HG02970 (cell line): ENCODE results near the gene STAC2.
"Not testable (repeated sequence)": the region's sequence is repeated elsewhere in the genome, so short reads cannot be mapped to it uniquely, and the experiment has no call there.

ENCODE experiments used
- ATAC-seq: cut with Tn5 transposase; IDR thresholded peaks from one replicate; pipeline ENCODE4 v1.9.1; 2021; ENCODE audit warnings: mild to moderate bottlenecking, moderate library complexity, moderate number of reproducible peaks; ENCODE audit not compliant: unreplicated experiment, low FRiP score

The STAC2 gene

DNA sequence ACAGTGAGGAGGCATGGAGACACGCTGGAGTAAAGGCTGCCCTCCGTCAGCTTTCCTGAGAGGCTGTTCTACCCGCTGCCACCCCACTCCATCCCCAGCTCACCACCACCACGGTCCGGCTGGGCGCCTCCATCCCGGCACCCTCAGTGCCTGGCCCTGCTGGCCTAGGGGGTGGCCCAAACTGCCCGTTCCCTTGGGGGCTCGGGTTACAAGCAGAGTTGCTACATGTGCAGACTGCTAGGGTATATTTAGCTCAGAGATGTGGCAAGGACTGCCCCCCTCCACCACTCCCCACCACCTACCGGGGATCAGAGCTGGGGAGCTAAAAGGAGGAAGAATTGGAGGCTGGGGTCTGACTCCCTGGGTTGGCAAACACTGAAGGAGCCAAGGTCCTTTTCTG is 32.4 kb downstream of the STAC2 start:
- ATAC-seq: no peak

DNA sequence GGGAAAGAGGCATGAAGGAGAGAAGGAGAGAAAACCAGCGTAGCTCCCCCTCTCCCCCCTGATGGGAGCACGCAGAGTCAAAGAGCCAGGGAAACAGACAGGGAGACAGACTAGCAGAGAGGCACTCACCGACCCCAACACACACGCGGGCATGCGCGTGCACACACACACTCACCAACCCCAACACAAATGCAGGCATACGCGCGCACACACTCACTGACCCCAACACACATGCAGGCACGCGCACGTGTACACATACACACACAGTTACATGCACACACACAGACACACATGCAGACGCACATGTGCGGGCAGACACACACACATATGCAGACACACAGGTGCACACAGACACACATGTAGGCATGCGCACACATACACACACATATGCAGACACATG is 32.8 kb downstream of the STAC2 start:
- ATAC-seq: no peak

DNA sequence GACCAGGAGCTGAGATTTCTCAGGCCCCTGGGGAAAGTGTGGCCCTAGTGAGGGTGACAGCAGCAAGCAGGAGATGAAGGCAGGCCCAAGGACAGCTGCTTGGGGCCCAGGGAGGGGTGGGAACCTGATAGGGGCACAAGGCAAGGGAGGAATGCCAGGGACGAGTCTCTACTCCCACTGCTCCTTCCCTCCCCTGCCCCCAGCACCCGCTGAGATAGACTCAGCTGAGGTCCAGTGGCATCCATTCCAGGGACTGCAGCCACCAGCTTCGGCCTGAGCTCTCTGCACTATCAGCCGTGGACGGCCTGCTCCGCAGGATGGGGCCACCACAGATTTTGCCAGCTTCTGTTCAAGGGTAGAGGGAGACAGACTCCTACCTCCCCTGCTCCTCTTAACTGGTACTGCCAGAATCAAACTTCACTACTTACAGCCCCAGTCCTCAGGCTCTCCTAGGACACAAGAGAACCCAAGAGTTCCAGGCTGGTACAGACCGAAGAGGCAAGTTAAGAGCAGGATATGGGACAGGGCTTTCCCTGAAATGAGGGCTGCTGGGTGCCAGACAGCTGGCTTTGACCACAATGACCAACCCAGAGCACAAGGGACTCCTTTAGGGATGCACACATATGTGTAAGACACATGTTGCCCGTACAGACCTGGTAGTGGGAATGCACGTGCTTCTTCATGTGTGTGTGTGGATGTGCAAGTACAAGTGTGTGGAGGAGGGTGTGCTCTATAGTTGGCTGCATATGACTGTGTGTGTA is 33.8 kb downstream of the STAC2 start:
- no peak for ATAC-seq

DNA sequence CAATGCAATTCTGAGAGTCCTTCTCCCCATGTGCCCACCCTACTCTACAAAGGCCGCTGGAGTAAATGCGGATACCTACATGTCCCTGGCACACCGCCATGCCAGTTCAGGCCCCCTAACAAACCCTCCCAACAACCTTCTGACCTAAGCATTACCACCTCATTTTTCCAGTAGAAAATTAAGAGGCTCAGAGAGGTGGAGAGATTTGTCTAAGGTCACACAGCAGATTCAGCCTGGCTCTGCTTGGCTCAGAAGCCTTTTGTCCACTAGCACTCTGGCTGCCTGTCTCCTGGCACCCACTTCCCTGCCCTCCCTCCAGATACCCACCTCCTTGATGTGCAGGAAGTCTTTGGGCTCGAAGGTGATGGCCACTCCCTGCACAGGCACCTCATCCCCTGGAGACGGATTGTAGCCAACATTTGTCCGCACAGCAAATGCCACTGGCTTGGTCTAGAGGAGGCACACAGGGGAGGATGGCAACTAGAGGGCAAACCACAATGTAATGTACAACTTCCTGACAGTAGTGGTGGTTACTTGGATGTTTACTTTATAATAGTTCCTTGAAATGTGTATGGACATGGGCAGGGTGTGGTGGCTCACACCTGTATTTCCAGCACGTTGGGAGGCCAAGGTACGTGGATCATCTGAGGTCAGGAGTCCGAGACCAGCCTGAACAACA is 38.5 kb downstream of the STAC2 start:
- no peak for ATAC-seq

DNA sequence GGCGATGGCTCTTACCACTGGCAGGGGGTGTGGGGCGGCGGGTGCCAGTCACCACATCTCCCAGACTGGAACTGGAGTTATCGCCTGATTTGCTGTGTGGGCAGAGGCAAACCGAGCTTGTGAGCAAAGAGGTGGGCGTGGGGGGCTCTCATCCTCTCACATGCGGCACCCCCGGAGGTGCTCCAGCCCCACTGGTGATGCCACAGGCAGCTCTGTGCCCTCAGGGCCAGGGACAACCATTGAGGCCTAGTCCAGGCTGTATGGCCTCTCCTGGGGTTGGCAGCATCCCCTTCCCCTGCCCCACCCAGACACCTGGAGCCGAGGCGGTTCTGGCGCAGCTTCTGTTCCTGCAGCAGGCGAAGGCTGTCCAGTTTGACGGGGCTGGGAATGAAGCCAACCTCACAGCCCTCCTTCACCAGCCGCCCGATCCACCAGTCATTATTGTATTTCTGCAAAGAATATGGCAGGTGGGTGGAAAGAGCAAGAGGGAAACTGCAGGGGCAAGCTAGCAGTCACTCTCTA is 39.2 kb downstream of the STAC2 start:
- ATAC-seq: no peak

DNA sequence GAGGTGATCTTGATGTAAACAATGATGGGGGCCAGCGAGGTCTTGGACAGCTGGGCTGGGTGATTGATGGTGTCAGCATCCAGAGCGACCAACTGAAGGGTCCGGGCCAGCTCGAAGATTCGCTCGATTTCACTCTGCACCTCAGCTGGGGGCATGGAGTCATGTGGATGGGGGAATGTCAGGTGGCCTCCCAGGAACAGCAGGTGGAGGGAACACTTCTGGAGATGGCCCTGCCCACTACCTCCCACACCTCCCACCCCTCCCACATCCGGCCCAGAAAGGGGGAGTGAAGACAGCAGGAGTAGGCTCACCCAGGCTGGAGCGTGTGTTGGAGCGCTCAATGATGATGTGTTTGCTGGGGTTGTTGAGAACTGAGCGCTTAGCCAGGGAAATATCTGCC is 42.0 kb downstream of the STAC2 start:
- ATAC-seq: no peak

DNA sequence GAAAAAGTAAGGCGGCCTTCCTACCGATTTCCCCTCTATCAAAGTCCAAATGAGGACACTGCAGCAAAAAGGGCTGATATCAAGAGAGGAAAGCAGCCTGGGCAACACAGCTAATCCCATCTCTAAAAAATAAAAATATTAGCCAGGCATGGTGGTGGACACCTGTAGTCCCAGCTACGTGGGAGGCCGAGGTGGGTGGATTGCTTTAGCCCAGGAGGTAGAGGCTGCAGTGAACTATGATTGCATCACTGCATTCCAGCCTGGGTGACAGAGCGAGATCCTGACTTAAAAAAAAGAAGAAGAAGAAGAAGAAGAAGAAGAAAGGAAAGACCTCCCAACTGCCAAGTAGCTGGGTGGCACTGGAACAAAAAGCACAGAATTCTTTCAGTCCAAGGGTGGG is 42.7 kb downstream of the STAC2 start:
- no peak for ATAC-seq

DNA sequence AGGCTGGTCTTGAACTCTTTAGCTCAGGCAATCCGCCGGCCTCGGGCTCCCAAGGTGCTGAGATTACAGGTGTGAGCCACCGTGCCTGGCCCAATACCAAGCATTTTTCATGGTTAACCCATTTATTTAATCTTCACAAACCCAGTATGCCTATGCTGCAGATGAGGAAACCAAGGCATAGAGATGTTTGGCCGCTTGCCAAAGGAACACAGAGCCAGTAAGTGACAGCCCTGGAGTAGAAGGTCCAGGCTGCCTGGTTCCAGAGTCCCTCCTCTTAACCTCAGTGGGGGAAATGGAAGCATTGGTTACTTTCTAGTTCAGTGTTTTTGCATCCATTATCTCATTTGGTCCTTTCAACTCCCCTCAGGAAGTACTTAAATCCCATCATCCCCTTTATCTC is 44.4 kb downstream of the STAC2 start:
- ATAC-seq: no peak

GRCh38 chr17:39178536-39178935 is 47.2 kb downstream of the STAC2 start:
- ATAC-seq: no peak

DNA sequence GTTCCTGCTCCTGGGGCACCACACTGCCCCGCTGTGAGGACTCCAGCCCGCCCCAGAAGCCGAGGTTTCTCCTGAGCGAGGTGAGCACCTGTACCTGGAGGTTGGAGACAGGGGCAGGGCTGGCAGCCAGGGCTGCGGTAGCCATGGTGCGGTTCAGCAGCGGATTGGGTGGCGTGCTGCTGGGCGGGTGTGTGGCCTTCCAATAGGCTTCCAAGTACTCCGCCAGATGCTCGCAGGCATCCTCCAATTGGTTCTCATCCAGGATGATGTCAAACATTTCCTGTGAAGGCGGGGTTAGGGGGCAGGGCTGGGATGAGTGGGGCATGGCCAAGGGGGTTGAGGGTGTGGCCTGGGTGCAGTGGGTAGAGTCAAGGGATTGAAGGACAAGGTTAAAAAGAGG is 48.5 kb downstream of the STAC2 start:
- ATAC-seq: no peak

DNA sequence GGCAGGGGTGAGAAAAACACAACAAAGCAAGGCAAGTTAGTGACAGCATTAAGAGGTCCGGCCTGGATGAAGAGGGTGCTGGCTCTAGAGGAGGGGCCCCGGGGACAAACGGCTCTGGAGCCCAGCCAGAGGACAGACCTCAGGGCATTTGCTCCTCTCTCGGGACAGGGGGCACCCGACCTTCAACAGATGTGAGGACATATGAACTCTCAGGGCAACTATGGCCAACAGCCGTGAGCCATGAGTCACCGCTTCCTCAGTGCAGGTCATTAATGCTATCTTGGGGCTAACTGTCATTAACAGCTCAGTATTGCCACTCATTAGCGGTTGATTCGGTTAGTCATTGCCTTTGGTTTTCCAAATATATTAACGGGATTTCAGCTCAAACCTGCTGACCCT is 50.1 kb downstream of the STAC2 start:
- ATAC-seq: no peak

- ATAC-seq: no peak
Measured at GRCh38 chr17:39174920-39175694, 50.6 kb downstream of the STAC2 start.

GRCh38 chr17:39173526-39174274 is 52.0 kb downstream of the STAC2 start:
- no peak for ATAC-seq

DNA sequence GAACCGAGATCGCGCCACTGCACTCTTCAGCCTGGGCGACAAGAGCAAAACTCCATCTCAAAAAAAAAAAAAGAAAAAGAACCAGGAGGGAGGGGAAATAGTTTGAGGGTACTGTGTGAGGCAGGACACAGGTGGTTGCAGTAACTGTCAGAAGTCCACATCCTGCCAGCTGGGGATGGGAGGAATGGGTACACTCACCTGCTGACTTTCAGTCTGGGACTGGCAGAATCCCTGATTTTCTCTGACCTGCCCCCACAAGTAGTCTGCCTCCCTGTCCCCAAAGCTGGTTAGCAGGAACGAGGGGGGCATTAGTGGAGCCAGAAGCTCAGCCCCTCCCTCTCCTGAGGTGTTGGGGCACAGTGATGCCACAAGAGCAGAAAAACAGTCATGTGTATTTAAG is 52.7 kb downstream of the STAC2 start:
- no peak for ATAC-seq

GRCh38 chr17:39171933-39172332 is 53.8 kb downstream of the STAC2 start:
- ATAC-seq: no peak

DNA sequence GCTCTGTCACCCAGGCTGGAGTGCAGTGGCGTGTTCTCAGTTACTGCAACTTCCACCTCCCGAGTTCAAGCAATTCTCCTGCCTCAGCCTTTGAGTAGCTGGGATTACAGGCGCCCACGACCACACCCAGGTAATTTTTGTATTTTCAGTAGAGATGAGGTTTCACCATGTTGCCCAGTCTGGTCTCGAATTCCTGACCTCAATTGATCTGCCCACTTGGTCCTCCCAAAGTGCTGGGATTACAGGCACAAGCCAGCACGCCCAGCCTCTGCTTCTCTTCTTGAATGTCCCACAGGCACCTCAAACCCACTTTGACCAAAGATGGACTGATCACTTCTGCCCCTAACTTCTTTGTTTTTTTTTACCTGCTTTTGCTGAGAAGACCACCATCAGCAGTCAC is 55.2 kb downstream of the STAC2 start:
- no peak for ATAC-seq

DNA sequence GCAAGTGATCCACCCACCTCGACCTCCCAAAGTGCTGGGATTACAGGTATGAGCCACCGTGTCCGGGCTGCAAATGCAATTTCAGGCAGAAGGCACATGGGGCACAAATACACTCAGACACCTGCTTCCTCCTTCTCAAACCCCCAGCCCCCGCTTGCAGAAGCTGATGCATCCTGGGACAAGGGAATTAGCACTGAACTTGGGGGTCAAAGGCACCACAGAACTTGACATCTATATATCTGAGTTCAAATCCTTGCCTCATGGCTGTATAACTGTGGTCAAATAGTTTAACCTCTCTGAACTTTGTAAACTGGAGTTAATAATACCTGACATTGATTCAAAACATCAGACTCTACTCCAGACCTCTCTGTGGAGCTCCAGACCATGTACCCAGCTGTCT is 55.6 kb downstream of the STAC2 start:
- no peak for ATAC-seq

- ATAC-seq: no peak
Measured at GRCh38 chr17:39169518-39169917, 56.2 kb downstream of the STAC2 start.

- ATAC-seq: no peak
Measured at GRCh38 chr17:39169101-39169500, 56.6 kb downstream of the STAC2 start.

GRCh38 chr17:39168503-39168902 is 57.2 kb downstream of the STAC2 start:
- ATAC-seq: not testable (repeated sequence)

DNA sequence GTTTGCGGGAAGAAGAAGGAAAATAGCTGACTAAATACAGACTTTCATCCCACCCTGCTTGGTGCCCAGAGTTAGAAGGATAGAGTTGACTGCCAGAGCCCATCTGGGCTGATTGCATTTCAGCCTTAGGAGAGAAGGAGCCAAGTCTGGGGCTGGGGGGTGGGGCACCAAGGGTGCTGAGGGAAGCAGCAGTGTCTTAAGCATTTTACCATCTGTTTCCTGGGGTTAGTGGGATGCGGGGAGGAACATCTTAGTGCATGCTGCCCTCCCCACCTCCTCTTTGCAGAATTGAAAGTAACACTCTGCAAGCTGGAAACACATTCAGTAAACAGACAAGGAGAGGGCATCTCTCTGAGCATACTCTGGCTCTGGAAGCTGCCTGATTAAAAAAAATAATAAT is 58.3 kb downstream of the STAC2 start:
- no peak for ATAC-seq
